Spleen (tissue), 11 donors: ENCODE measurements around the gene CHRM4. TPM values are rescaled to one million over a fixed set of nuclear protein-coding genes. Genes with fewer than 3 reads are reported as not detected.

ENCODE experiments used
- DNase-seq: peaks from one replicate; pipeline ENCODE4 v3.0.0-alpha.2; 2020
- H3K27ac ChIP-seq, 8 donors: fragments of 200-600 bp; sonication (generic) in 7 of 8; 1 replicate in 4 of 8; 2 replicates in 4 of 8; pipeline versions ENCODE4 v1.5.0 to v1.8.0; 2016 to 2021; ENCODE audit warnings: inconsistent platforms in 4 of 8, mild to moderate bottlenecking in 4 of 8, moderate library complexity in 1 of 8
- H3K27me3 ChIP-seq, 7 donors: fragments of 200-600 bp; sonication (generic) in 6 of 7; replicated peaks in 1 of 7; 1 replicate in 4 of 7; 2 replicates in 3 of 7; pipeline versions ENCODE4 v1.5.0 to v1.8.0; 2016 to 2021; ENCODE audit warnings: inconsistent platforms in 3 of 7, mild to moderate bottlenecking in 1 of 7
- H3K36me3 ChIP-seq, 6 donors: fragments of 200-600 bp; sonication (generic) in 5 of 6; 1 replicate in 4 of 6; 2 replicates in 2 of 6; pipeline versions ENCODE4 v1.5.0 to v1.8.0; 2016 to 2021; ENCODE audit warnings: inconsistent platforms in 2 of 6
- H3K4me1 ChIP-seq, 6 donors: fragments of 200-600 bp; sonication (generic) in 5 of 6; 1 replicate in 3 of 6; 2 replicates in 3 of 6; pipeline versions ENCODE4 v1.5.0 to v1.8.0; 2016 to 2021; ENCODE audit warnings: inconsistent platforms in 3 of 6
- H3K4me3 ChIP-seq, 8 donors: fragments of 200-600 bp; sonication (generic) in 7 of 8; 1 replicate in 4 of 8; 2 replicates in 4 of 8; pipeline versions ENCODE4 v1.5.0 to v1.8.0; 2016 to 2021; ENCODE audit warnings: inconsistent platforms in 4 of 8, mild to moderate bottlenecking in 4 of 8, moderate library complexity in 2 of 8
- H3K9me3 ChIP-seq, 8 donors: fragments of 200-600 bp; sonication (generic) in 7 of 8; 1 replicate in 4 of 8; 2 replicates in 4 of 8; pipeline versions ENCODE4 v1.5.0 to v1.8.0; 2016 to 2021; ENCODE audit warnings: inconsistent platforms in 4 of 8
- CTCF ChIP-seq, 11 experiments: fragments of 200-600 bp in 7 of 11; fragments of 450-650 bp in 4 of 11; sonication (generic) in 4 of 11; IDR thresholded peaks in 8 of 11; conservative IDR thresholded peaks in 3 of 11; 1 replicate in 7 of 11; 2 replicates in 4 of 11; pipeline versions ENCODE4 v1.4.0 to v1.8.0; 2016 to 2021; ENCODE audit warnings: antibody characterized with exemption in 11 of 11, inconsistent platforms in 4 of 11, mild to moderate bottlenecking in 1 of 11
- POLR2A ChIP-seq, 3 donors: fragments of 450-650 bp; IDR thresholded peaks; one replicate each; pipeline ENCODE4 v1.5.1; 2017; ENCODE audit warnings: antibody characterized with exemption in 3 of 3, mild to moderate bottlenecking in 1 of 3
- POLR2AphosphoS5 ChIP-seq, 3 donors: sonication (generic); formaldehyde crosslinking; IDR thresholded peaks; one replicate each; pipeline ENCODE4 v1.5.1; 2017; ENCODE audit warnings: antibody characterized with exemption in 3 of 3
- WGBS, 5 donors: extraction: QIAGEN DNeasy Blood & Tissue Kit in 3 of 5; methylation state at CpG; one replicate each; pipeline versions ENCODE4 v1.1.5 to v1.1.7; 2013 to 2018; 5-methylcytosine and 5-hydroxymethylcytosine counted together
- intact Hi-C: fragments of 100-400 bp; cut with DNase I; formaldehyde crosslinking; loops from one replicate; pipeline ENCODE4 v1.15.0; 2023; ENCODE audit warnings: low total_unique reads
- polyA plus RNA-seq, 3 donors: library from polyadenylated mRNA; stranded (reverse); fragments of 200-250 nt; gene quantifications; one replicate each; pipeline ENCODE4 v1.2.1, GENCODE V29; 2013
- total RNA-seq, 7 donors: library from RNA; depleted of rRNA in 3 of 7; stranded (reverse); fragments of >200 nt in 3 of 7; fragmentation: NEBNext Ultra II Directional in 4 of 7; extraction: Animal tissue kit (Norgen Biotek cat#: 25700) in 4 of 7; gene quantifications; one replicate each; pipeline versions ENCODE4 v1.1.0 to v1.2.1, GENCODE V29; 2016 to 2021
- donor health status: healthy with polysubstance abuse.
- donor health status: DM: no; HTN: no; CAD: no; lungs with moderate emphysema.
- donor health status: DM: no; HTN: no; CAD: no.
- donor health status: Bipolar disorder and iron deficiency.
- donor health status: healthy.
- donor health status: DM: no; HTN: no; CAD: no.
- donor health status: DM: yes; HTN: yes; CAD: no.

The CHRM4 gene
- total and polyA plus RNA-seq, 10 donors = 0.06 to 34.1 (median 3.3) TPM

- Histone ChIP-seq H3K9me3 (no peaks in the 10 kb centered on the region), H3K36me3 (peaks cover 0 to 98% (median 67%) of the 10 kb centered on the region in 6 donors), H3K27me3 (no peaks in the 10 kb centered on the region), H3K4me3 (no peak overlapping the region), H3K27ac (peak overlapping the region in 2 of 8 donors; percentile 6 to 18), H3K4me1 (peaks cover 10 to 57% (median 30%) of the 10 kb centered on the region in 6 donors)
- 64 to 74% (median 73%) methylated on average over 18 to 25 of the region's 25 CpGs for WGBS, 5 donors
- intact Hi-C loops = no loop called here
- TF ChIP-seq POLR2A (IDR thresholded peaks at IDR 0.05) (no peak), POLR2AphosphoS5 (IDR thresholded peaks at IDR 0.05) (peak in 2 of 3 donors; percentile 54 to 66), CTCF (IDR thresholded peaks at IDR 0.05 in 8 of 11, conservative IDR thresholded peaks at IDR 0.05 in 3 of 11) (peak; percentile 49 to 92 (median 82))
- DNase-seq = peak; percentile 88
Measured at GRCh38 chr11:46369458-46370152, 22.0 kb downstream of the CHRM4 start.

- Histone ChIP-seq H3K27me3 (no peaks in the 10 kb centered on the region), H3K27ac (peak overlapping the region in 3 of 8 donors; percentile 43 to 61 (median 59)), H3K36me3 (peaks cover 0 to 92% (median 50%) of the 10 kb centered on the region in 6 donors), H3K9me3 (no peaks in the 10 kb centered on the region), H3K4me1 (peaks cover 22 to 74% (median 47%) of the 10 kb centered on the region in 6 donors), H3K4me3 (peak overlapping the region in 1 of 8 donors; percentile 4)
- peak; percentile 73 for DNase-seq
- intact Hi-C loops = no loop called here
- WGBS, 5 donors = 71 to 80% (median 77%) methylated on average over 7 to 12 of the region's 12 CpGs
- peak in 5 of 11 experiments; percentile 17 to 65 (median 44) for TF ChIP-seq CTCF (IDR thresholded peaks at IDR 0.05 in 8 of 11, conservative IDR thresholded peaks at IDR 0.05 in 3 of 11)
- no peak for TF ChIP-seq POLR2AphosphoS5 (IDR thresholded peaks at IDR 0.05)
- no peak for TF ChIP-seq POLR2A (IDR thresholded peaks at IDR 0.05)
Measured at GRCh38 chr11:46367916-46368267, 23.7 kb downstream of the CHRM4 start.

GRCh38 chr11:46367244-46367915, 24.2 kb downstream of the CHRM4 start:
- H3K27me3 ChIP-seq = no peaks in the 10 kb centered on the region
- WGBS, 5 donors = 28 to 37% (median 32%) methylated on average over 20 to 32 of the region's 32 CpGs
- H3K27ac ChIP-seq = peak overlapping the region in 4 of 8 donors; percentile 13 to 61 (median 51)
- peaks cover 0 to 87% (median 45%) of the 10 kb centered on the region in 6 donors for H3K36me3 ChIP-seq
- intact Hi-C loops = no loop called here
- no peaks in the 10 kb centered on the region for H3K9me3 ChIP-seq
- DNase-seq = peak; percentile 94
- peak overlapping the region in 1 of 8 donors; percentile 4 for H3K4me3 ChIP-seq
- no peak for TF ChIP-seq POLR2A (IDR thresholded peaks at IDR 0.05)
- peak; percentile 56 to 74 (median 63) for TF ChIP-seq POLR2AphosphoS5 (IDR thresholded peaks at IDR 0.05)
- peak; percentile 87 to 97 (median 93) for TF ChIP-seq CTCF (IDR thresholded peaks at IDR 0.05 in 8 of 11, conservative IDR thresholded peaks at IDR 0.05 in 3 of 11)
- peaks cover 27 to 79% (median 53%) of the 10 kb centered on the region in 6 donors for H3K4me1 ChIP-seq

- peak overlapping the region in 5 of 8 donors; percentile 8 to 61 (median 43) for H3K27ac ChIP-seq
- intact Hi-C loops = no loop called here
- 91 to 95% (median 92%) methylated on average over 5 to 31 of the region's 31 CpGs for WGBS, 5 donors
Measured at GRCh38 chr11:46366661-46367161, 24.9 kb downstream of the CHRM4 start.

More at GRCh38 chr11:46366661-46367161, 24.9 kb downstream of the CHRM4 start:
- Histone ChIP-seq H3K9me3 (no peaks in the 10 kb centered on the region), H3K36me3 (peaks cover 0 to 80% (median 38%) of the 10 kb centered on the region in 6 donors), H3K27me3 (no peaks in the 10 kb centered on the region), H3K4me3 (no peak overlapping the region), H3K4me1 (peaks cover 33 to 86% (median 59%) of the 10 kb centered on the region in 6 donors)
- TF ChIP-seq CTCF (IDR thresholded peaks at IDR 0.05 in 8 of 11, conservative IDR thresholded peaks at IDR 0.05 in 3 of 11) (no peak), POLR2AphosphoS5 (IDR thresholded peaks at IDR 0.05) (no peak)
- DNase-seq = peak; percentile 78
